Loucy (cell line): ENCODE measurements around the gene MED29.

Experiments used
- H2AFZ ChIP-seq: fragments of 200-600 bp; sonication (generic); 2 replicates; pipeline ENCODE4 v1.6.0; 2016; ENCODE audit warnings: antibody characterized with exemption, mild to moderate bottlenecking, low read length, moderate library complexity
- H3F3A ChIP-seq: fragments of 200-600 bp; 2 replicates; pipeline ENCODE4 v1.6.0; 2016; ENCODE audit warnings: antibody characterized with exemption, low read depth, mild to moderate bottlenecking
- H3K27me3 ChIP-seq: fragments of 200-600 bp; sonication (generic); 2 replicates; pipeline ENCODE4 v1.6.1; 2014; ENCODE audit warnings: low read length, mild to moderate bottlenecking; ENCODE audit not compliant: insufficient read depth, poor library complexity, severe bottlenecking
- H3K36me3 ChIP-seq: fragments of 200-600 bp; sonication (generic); 2 replicates; pipeline ENCODE4 v1.6.1; 2016; ENCODE audit warnings: low read length; ENCODE audit not compliant: insufficient read depth
- H3K4me1 ChIP-seq: fragments of 200-600 bp; sonication (generic); 2 replicates; pipeline ENCODE4 v1.5.1; 2014; ENCODE audit warnings: low read length, mild to moderate bottlenecking; ENCODE audit not compliant: insufficient read depth, poor library complexity, severe bottlenecking
- H3K4me2 ChIP-seq: fragments of 200-600 bp; sonication (generic); 2 replicates; pipeline ENCODE4 v1.6.0; 2014; ENCODE audit warnings: antibody characterized with exemption, low read length, low read depth, mild to moderate bottlenecking; ENCODE audit not compliant: poor library complexity, severe bottlenecking
- H3K4me3 ChIP-seq: fragments of 200-600 bp; sonication (generic); 2 replicates; pipeline ENCODE4 v1.5.1; 2014; ENCODE audit warnings: low read length, mild to moderate bottlenecking, mixed read lengths; ENCODE audit not compliant: poor library complexity, severe bottlenecking
- H3K79me2 ChIP-seq: fragments of 200-600 bp; sonication (generic); 2 replicates; pipeline ENCODE4 v1.6.1; 2014; ENCODE audit warnings: low read length; ENCODE audit not compliant: insufficient read depth
- H3K9ac ChIP-seq: fragments of 200-600 bp; sonication (generic); 2 replicates; pipeline ENCODE4 v1.6.0; 2014; ENCODE audit warnings: mild to moderate bottlenecking, low read depth, low read length, moderate library complexity; ENCODE audit not compliant: poor library complexity, severe bottlenecking
- H3K9me2 ChIP-seq: fragments of 200-600 bp; sonication (generic); replicated peaks from 2 replicates; pipeline ENCODE4 v1.6.1; 2016; ENCODE audit warnings: low read depth, low read length, mixed read lengths
- H3K9me3 ChIP-seq: fragments of 200-600 bp; sonication (generic); 2 replicates; pipeline ENCODE4 v1.6.1; 2014; ENCODE audit warnings: mild to moderate bottlenecking, antibody characterized with exemption, low read length, low read depth; ENCODE audit not compliant: insufficient read depth
- H4K20me1 ChIP-seq: fragments of 200-600 bp; sonication (generic); 2 replicates; pipeline ENCODE4 v1.6.0; 2014; ENCODE audit warnings: antibody characterized with exemption, low read length, mild to moderate bottlenecking; ENCODE audit not compliant: insufficient read depth, poor library complexity, severe bottlenecking
- CTCF ChIP-seq: fragments of 200-600 bp; sonication (generic); conservative IDR thresholded peaks from 2 replicates; pipeline ENCODE4 v1.5.1; 2014; ENCODE audit warnings: mild to moderate bottlenecking, antibody characterized with exemption, low read length
- EZH2phosphoT487 ChIP-seq: fragments of 200-600 bp; IDR thresholded peaks from 2 replicates; pipeline ENCODE4 v1.6.1; 2018; ENCODE audit warnings: antibody characterized with exemption, mild to moderate bottlenecking, moderate library complexity, borderline replicate concordance

Gene MED29

GRCh38 chr19:39390451-39390750 lies 777 bp upstream of the MED29 start:
- H3K9me2 ChIP-seq = no peaks in the 10 kb centered on the region

GRCh38 chr19:39397360-39398296 lies 6.5 kb downstream of the MED29 start:
- TF ChIP-seq EZH2phosphoT487 (no peak), CTCF (peak; percentile 84)
- Histone ChIP-seq H3K4me2 (peak overlapping the region; percentile 51), H2AFZ (no peak overlapping the region), H3F3A (peaks cover 4% of the 10 kb centered on the region), H3K9ac (peak overlapping the region; percentile 45), H4K20me1 (no peaks in the 10 kb centered on the region), H3K27me3 (no peaks in the 10 kb centered on the region), H3K9me2 (no peaks in the 10 kb centered on the region), H3K9me3 (no peaks in the 10 kb centered on the region), H3K4me1 (peaks cover 33% of the 10 kb centered on the region), H3K36me3 (no peaks in the 10 kb centered on the region; the same call in 1 of the 2 replicates), H3K4me3 (peak overlapping the region; percentile 11), H3K79me2 (peaks cover 15% of the 10 kb centered on the region)

More at GRCh38 chr19:39390451-39390750, 777 bp upstream of the MED29 start:
- Histone ChIP-seq H3K9me3 (no peaks in the 10 kb centered on the region), H4K20me1 (peaks cover 10% of the 10 kb centered on the region), H3K4me3 (peak overlapping the region; percentile 95), H3K79me2 (peaks cover 44% of the 10 kb centered on the region), H3K9ac (peak overlapping the region; percentile 83), H3K36me3 (peaks cover 30% of the 10 kb centered on the region; the same call in 1 of the 2 replicates), H3K4me1 (peaks cover 25% of the 10 kb centered on the region), H3K27me3 (no peaks in the 10 kb centered on the region), H3K4me2 (peak overlapping the region; percentile 91), H2AFZ (peak overlapping the region; percentile 57), H3F3A (no peaks in the 10 kb centered on the region)
- TF ChIP-seq EZH2phosphoT487 = no peak
- TF ChIP-seq CTCF = no peak

GRCh38 chr19:39398297-39398864 lies 7.2 kb downstream of the MED29 start:
- H3K4me3 ChIP-seq = peak overlapping the region; percentile 11
- no peaks in the 10 kb centered on the region for H3K9me3 ChIP-seq
- H3F3A ChIP-seq = peaks cover 4% of the 10 kb centered on the region
- TF ChIP-seq CTCF (no peak), EZH2phosphoT487 (no peak)
- H3K4me2 ChIP-seq = peak overlapping the region; percentile 51
- H2AFZ ChIP-seq = no peak overlapping the region
- no peaks in the 10 kb centered on the region for H3K9me2 ChIP-seq
- H3K9ac ChIP-seq = peak overlapping the region; percentile 45
- peaks cover 10% of the 10 kb centered on the region; the same call in 1 of the 2 replicates for H3K79me2 ChIP-seq
- H4K20me1 ChIP-seq = no peaks in the 10 kb centered on the region
- H3K27me3 ChIP-seq = no peaks in the 10 kb centered on the region
- H3K36me3 ChIP-seq = no peaks in the 10 kb centered on the region; the same call in 1 of the 2 replicates
- peaks cover 38% of the 10 kb centered on the region for H3K4me1 ChIP-seq
